ENCODE results near the gene RPE65.
"Not testable (repeated sequence)": the region's sequence is repeated elsewhere in the genome, so short reads cannot be mapped to it uniquely, and the experiment has no call there.

The RPE65 gene

GRCh38 chr1:68448365-68448764 lies 1.4 kb downstream of the RPE65 start:
- DNase-seq = no peak

- DNase-seq = no peak
Observed at GRCh38 chr1:68445709-68446108, 4.0 kb downstream of the RPE65 start.

GRCh38 chr1:68442822-68443556 lies 6.8 kb downstream of the RPE65 start:
- DNase-seq = peak; percentile 76

- DNase-seq = no peak
Observed at GRCh38 chr1:68442006-68442405, 7.7 kb downstream of the RPE65 start.

- no peak for DNase-seq
Observed at GRCh38 chr1:68438310-68438709, 11.4 kb downstream of the RPE65 start.

GRCh38 chr1:68433395-68433794 lies 16.4 kb downstream of the RPE65 start:
- no peak for DNase-seq

GRCh38 chr1:68431076-68431475 lies 18.7 kb downstream of the RPE65 start:
- no peak for DNase-seq

- DNase-seq = no peak
Observed at GRCh38 chr1:68429233-68429808, 20.4 kb downstream of the RPE65 start.

- no peak for DNase-seq
Observed at GRCh38 chr1:68426594-68426993, 23.2 kb downstream of the RPE65 start.

GRCh38 chr1:68421350-68421749 lies 28.4 kb downstream of the RPE65 start:
- DNase-seq = no peak

GRCh38 chr1:68409426-68409825 lies 40.3 kb downstream of the RPE65 start:
- DNase-seq = no peak

GRCh38 chr1:68401506-68401905 lies 48.2 kb downstream of the RPE65 start:
- no peak for DNase-seq

- DNase-seq = not testable (repeated sequence)
Observed at GRCh38 chr1:68395575-68395974, 54.2 kb downstream of the RPE65 start.

GRCh38 chr1:68392474-68392873 lies 57.3 kb downstream of the RPE65 start:
- DNase-seq = not testable (repeated sequence)

- not testable (repeated sequence) for DNase-seq
Observed at GRCh38 chr1:68385798-68386524, 63.8 kb downstream of the RPE65 start.

- DNase-seq = peak; percentile 58
Observed at GRCh38 chr1:68384872-68385411, 64.8 kb downstream of the RPE65 start.

- peak; percentile 85 for DNase-seq
Observed at GRCh38 chr1:68384321-68384813, 65.4 kb downstream of the RPE65 start.

- DNase-seq = no peak
Observed at GRCh38 chr1:68383092-68383491, 66.7 kb downstream of the RPE65 start.

- no peak for DNase-seq
Observed at GRCh38 chr1:68379085-68379478, 70.7 kb downstream of the RPE65 start.

Measured in islet precursor cell (in vitro differentiated cells).